ENCODE results near the gene CALCOCO1.

GRCh38 chr12:53733807-53734200 is 6.6 kb upstream of the CALCOCO1 start:
- TF ChIP-seq CTCF (IDR thresholded peaks at IDR 0.05) = no peak
- TF ChIP-seq POLR2A (IDR thresholded peaks at IDR 0.05) = no peak
